ENCODE results near the gene JUP.

- TF ChIP-seq MYC (IDR thresholded peaks at IDR 0.05; ENCODE audit: insufficient read depth, insufficient read length, insufficient replicate concordance, low read length, severe bottlenecking) (no peak), MEF2A (IDR thresholded peaks at IDR 0.05; ENCODE audit: insufficient read depth, low read depth, low read length) (no peak), ZZZ3 (IDR thresholded peaks at IDR 0.05; ENCODE audit: control insufficient read depth, insufficient read length, low read depth) (no peak), POLR2A (IDR thresholded peaks at IDR 0.05; ENCODE audit: low read depth, low read length) (no peak), CTCF (IDR thresholded peaks at IDR 0.05 in 2 of 3, conservative IDR thresholded peaks at IDR 0.05 in 1 of 3; ENCODE audit: control insufficient read depth in 2 of 3, extremely low read depth in 1 of 3, insufficient read depth in 1 of 3, low read depth in 3 of 3, low read length in 3 of 3) (no peak), USF2 (IDR thresholded peaks at IDR 0.05; ENCODE audit: borderline replicate concordance, low read depth, low read length) (no peak), E2F4 (IDR thresholded peaks at IDR 0.05; ENCODE audit: low read depth, low read length) (no peak), EZH2 (IDR thresholded peaks at IDR 0.05; ENCODE audit: borderline replicate concordance, control insufficient read depth, low read depth, low read length) (no peak), ZNF24 (IDR thresholded peaks at IDR 0.05) (no peak), ZNF687 (IDR thresholded peaks at IDR 0.05) (no peak), IRF5 (IDR thresholded peaks at IDR 0.05; ENCODE audit: borderline replicate concordance) (no peak)
Observed at GRCh38 chr17:41797377-41797776, 10.9 kb upstream of the JUP start.

All from GM12878 (cell line).